ENCODE results near the gene DENND5A.
"Not testable (repeated sequence)": the region's sequence is repeated elsewhere in the genome, so short reads cannot be mapped to it uniquely, and the experiment has no call there.

Gene DENND5A

GRCh38 chr11:9184516-9184915 is 80.6 kb downstream of the DENND5A start:
- Histone ChIP-seq H3K9me3 (ENCODE audit: insufficient read depth, low read depth, low read length) (peaks cover 8% of the 10 kb centered on the region; the same call in 1 of the 2 replicates), H3K9ac (ENCODE audit: low read depth, low read length) (no peak overlapping the region), H3K4me1 (ENCODE audit: insufficient read depth, low read length) (no peaks in the 10 kb centered on the region), H3K36me3 (ENCODE audit: insufficient read depth, low read depth, low read length) (peaks cover 45% of the 10 kb centered on the region), H3K27ac (ENCODE audit: low read length) (no peak overlapping the region), H3K4me3 (ENCODE audit: low read length) (no peak overlapping the region), H3K27me3 (ENCODE audit: insufficient read depth, low read length) (no peaks in the 10 kb centered on the region)

- Histone ChIP-seq H3K9me3 (ENCODE audit: insufficient read depth, low read depth, low read length) (no peaks in the 10 kb centered on the region), H3K9ac (ENCODE audit: low read depth, low read length) (no peak overlapping the region), H3K27ac (ENCODE audit: low read length) (no peak overlapping the region), H3K36me3 (ENCODE audit: insufficient read depth, low read depth, low read length) (peaks cover 47% of the 10 kb centered on the region), H3K4me1 (ENCODE audit: insufficient read depth, low read length) (no peaks in the 10 kb centered on the region), H3K4me3 (ENCODE audit: low read length) (no peak overlapping the region), H3K27me3 (ENCODE audit: insufficient read depth, low read length) (no peaks in the 10 kb centered on the region)
Measured at GRCh38 chr11:9182180-9182871, 82.8 kb downstream of the DENND5A start.

GRCh38 chr11:9180784-9181183 is 84.4 kb downstream of the DENND5A start:
- Histone ChIP-seq H3K27me3 (ENCODE audit: insufficient read depth, low read length) (no peaks in the 10 kb centered on the region), H3K27ac (ENCODE audit: low read length) (no peak overlapping the region), H3K36me3 (ENCODE audit: insufficient read depth, low read depth, low read length) (peaks cover 62% of the 10 kb centered on the region), H3K4me3 (ENCODE audit: low read length) (no peak overlapping the region), H3K9ac (ENCODE audit: low read depth, low read length) (no peak overlapping the region), H3K9me3 (ENCODE audit: insufficient read depth, low read depth, low read length) (no peaks in the 10 kb centered on the region), H3K4me1 (ENCODE audit: insufficient read depth, low read length) (no peaks in the 10 kb centered on the region)

- peaks cover 67% of the 10 kb centered on the region for H3K36me3 ChIP-seq (ENCODE audit: insufficient read depth, low read depth, low read length)
- no peak overlapping the region for H3K27ac ChIP-seq (ENCODE audit: low read length)
- H3K4me3 ChIP-seq (ENCODE audit: low read length): no peak overlapping the region
- H3K9me3 ChIP-seq (ENCODE audit: insufficient read depth, low read depth, low read length): no peaks in the 10 kb centered on the region
- no peaks in the 10 kb centered on the region for H3K4me1 ChIP-seq (ENCODE audit: insufficient read depth, low read length)
- no peaks in the 10 kb centered on the region for H3K27me3 ChIP-seq (ENCODE audit: insufficient read depth, low read length)
- H3K9ac ChIP-seq (ENCODE audit: low read depth, low read length): no peak overlapping the region
Measured at GRCh38 chr11:9179141-9179540, 86.0 kb downstream of the DENND5A start.

- Histone ChIP-seq H3K27ac (ENCODE audit: low read length) (no peak overlapping the region), H3K4me1 (ENCODE audit: insufficient read depth, low read length) (no peaks in the 10 kb centered on the region), H3K9ac (ENCODE audit: low read depth, low read length) (no peak overlapping the region), H3K36me3 (ENCODE audit: insufficient read depth, low read depth, low read length) (peaks cover 67% of the 10 kb centered on the region), H3K9me3 (ENCODE audit: insufficient read depth, low read depth, low read length) (no peaks in the 10 kb centered on the region), H3K4me3 (ENCODE audit: low read length) (no peak overlapping the region), H3K27me3 (ENCODE audit: insufficient read depth, low read length) (no peaks in the 10 kb centered on the region)
Measured at GRCh38 chr11:9178716-9179115, 86.4 kb downstream of the DENND5A start.

- H3K9me3 ChIP-seq (ENCODE audit: insufficient read depth, low read depth, low read length): no peaks in the 10 kb centered on the region
- H3K27me3 ChIP-seq (ENCODE audit: insufficient read depth, low read length): no peaks in the 10 kb centered on the region
- no peak overlapping the region for H3K9ac ChIP-seq (ENCODE audit: low read depth, low read length)
- no peak overlapping the region for H3K27ac ChIP-seq (ENCODE audit: low read length)
- H3K36me3 ChIP-seq (ENCODE audit: insufficient read depth, low read depth, low read length): peaks cover 73% of the 10 kb centered on the region
- H3K4me1 ChIP-seq (ENCODE audit: insufficient read depth, low read length): no peaks in the 10 kb centered on the region
- no peak overlapping the region for H3K4me3 ChIP-seq (ENCODE audit: low read length)
Measured at GRCh38 chr11:9177438-9178091, 87.6 kb downstream of the DENND5A start.

- Histone ChIP-seq H3K9me3 (ENCODE audit: insufficient read depth, low read depth, low read length) (no peaks in the 10 kb centered on the region), H3K27me3 (ENCODE audit: insufficient read depth, low read length) (no peaks in the 10 kb centered on the region), H3K4me1 (ENCODE audit: insufficient read depth, low read length) (no peaks in the 10 kb centered on the region), H3K27ac (ENCODE audit: low read length) (no peak overlapping the region), H3K4me3 (ENCODE audit: low read length) (no peak overlapping the region), H3K9ac (ENCODE audit: low read depth, low read length) (no peak overlapping the region), H3K36me3 (ENCODE audit: insufficient read depth, low read depth, low read length) (peaks cover 76% of the 10 kb centered on the region)
Measured at GRCh38 chr11:9176550-9176949, 88.6 kb downstream of the DENND5A start.

GRCh38 chr11:9176136-9176535 is 89.0 kb downstream of the DENND5A start:
- H3K36me3 ChIP-seq (ENCODE audit: insufficient read depth, low read depth, low read length): peaks cover 72% of the 10 kb centered on the region
- no peaks in the 10 kb centered on the region for H3K27me3 ChIP-seq (ENCODE audit: insufficient read depth, low read length)
- no peak overlapping the region for H3K4me3 ChIP-seq (ENCODE audit: low read length)
- no peaks in the 10 kb centered on the region for H3K4me1 ChIP-seq (ENCODE audit: insufficient read depth, low read length)
- H3K9ac ChIP-seq (ENCODE audit: low read depth, low read length): no peak overlapping the region
- no peak overlapping the region for H3K27ac ChIP-seq (ENCODE audit: low read length)
- H3K9me3 ChIP-seq (ENCODE audit: insufficient read depth, low read depth, low read length): no peaks in the 10 kb centered on the region

GRCh38 chr11:9172389-9172788 is 92.8 kb downstream of the DENND5A start:
- Histone ChIP-seq H3K9ac (ENCODE audit: low read depth, low read length) (no peak overlapping the region), H3K27me3 (ENCODE audit: insufficient read depth, low read length) (no peaks in the 10 kb centered on the region), H3K36me3 (ENCODE audit: insufficient read depth, low read depth, low read length) (peaks cover 72% of the 10 kb centered on the region), H3K4me3 (ENCODE audit: low read length) (no peak overlapping the region), H3K4me1 (ENCODE audit: insufficient read depth, low read length) (peaks cover 3% of the 10 kb centered on the region; the same call in 1 of the 2 replicates), H3K9me3 (ENCODE audit: insufficient read depth, low read depth, low read length) (no peaks in the 10 kb centered on the region), H3K27ac (ENCODE audit: low read length) (no peak overlapping the region)

GRCh38 chr11:9170450-9170849 is 94.7 kb downstream of the DENND5A start:
- Histone ChIP-seq H3K27ac (ENCODE audit: low read length) (no peak overlapping the region), H3K27me3 (ENCODE audit: insufficient read depth, low read length) (no peaks in the 10 kb centered on the region), H3K9ac (ENCODE audit: low read depth, low read length) (no peak overlapping the region), H3K4me3 (ENCODE audit: low read length) (no peak overlapping the region), H3K9me3 (ENCODE audit: insufficient read depth, low read depth, low read length) (no peaks in the 10 kb centered on the region), H3K36me3 (ENCODE audit: insufficient read depth, low read depth, low read length) (peaks cover 57% of the 10 kb centered on the region), H3K4me1 (ENCODE audit: insufficient read depth, low read length) (peaks cover 3% of the 10 kb centered on the region; the same call in 1 of the 2 replicates)

GRCh38 chr11:9169595-9170295 is 95.4 kb downstream of the DENND5A start:
- H3K4me3 ChIP-seq (ENCODE audit: low read length): no peak overlapping the region
- H3K27ac ChIP-seq (ENCODE audit: low read length): no peak overlapping the region
- H3K9me3 ChIP-seq (ENCODE audit: insufficient read depth, low read depth, low read length): no peaks in the 10 kb centered on the region
- peaks cover 3% of the 10 kb centered on the region; the same call in 1 of the 2 replicates for H3K4me1 ChIP-seq (ENCODE audit: insufficient read depth, low read length)
- peaks cover 56% of the 10 kb centered on the region for H3K36me3 ChIP-seq (ENCODE audit: insufficient read depth, low read depth, low read length)
- no peaks in the 10 kb centered on the region for H3K27me3 ChIP-seq (ENCODE audit: insufficient read depth, low read length)
- H3K9ac ChIP-seq (ENCODE audit: low read depth, low read length): no peak overlapping the region

- H3K36me3 ChIP-seq (ENCODE audit: insufficient read depth, low read depth, low read length): peaks cover 53% of the 10 kb centered on the region
Measured at GRCh38 chr11:9161991-9162390, 103.2 kb downstream of the DENND5A start.

More at GRCh38 chr11:9161991-9162390, 103.2 kb downstream of the DENND5A start:
- H3K27me3 ChIP-seq (ENCODE audit: insufficient read depth, low read length); H3K27ac ChIP-seq (ENCODE audit: low read length); H3K4me3 ChIP-seq (ENCODE audit: low read length); H3K9me3 ChIP-seq (ENCODE audit: insufficient read depth, low read depth, low read length); H3K9ac ChIP-seq (ENCODE audit: low read depth, low read length); H3K4me1 ChIP-seq (ENCODE audit: insufficient read depth, low read length): not testable (repeated sequence)

Data from iPS-20b (cell line).